ENCODE measurements around the gene CLDN15. TPM values are rescaled to one million over a fixed set of nuclear protein-coding genes. Genes with fewer than 3 reads are reported as not detected.
A peak's percentile ranks its signal among the peaks of the same experiment; 100 is the strongest.

CLDN15 gene
- total RNA-seq, 1 donor from 2014 or later = 1.9 TPM

DNA sequence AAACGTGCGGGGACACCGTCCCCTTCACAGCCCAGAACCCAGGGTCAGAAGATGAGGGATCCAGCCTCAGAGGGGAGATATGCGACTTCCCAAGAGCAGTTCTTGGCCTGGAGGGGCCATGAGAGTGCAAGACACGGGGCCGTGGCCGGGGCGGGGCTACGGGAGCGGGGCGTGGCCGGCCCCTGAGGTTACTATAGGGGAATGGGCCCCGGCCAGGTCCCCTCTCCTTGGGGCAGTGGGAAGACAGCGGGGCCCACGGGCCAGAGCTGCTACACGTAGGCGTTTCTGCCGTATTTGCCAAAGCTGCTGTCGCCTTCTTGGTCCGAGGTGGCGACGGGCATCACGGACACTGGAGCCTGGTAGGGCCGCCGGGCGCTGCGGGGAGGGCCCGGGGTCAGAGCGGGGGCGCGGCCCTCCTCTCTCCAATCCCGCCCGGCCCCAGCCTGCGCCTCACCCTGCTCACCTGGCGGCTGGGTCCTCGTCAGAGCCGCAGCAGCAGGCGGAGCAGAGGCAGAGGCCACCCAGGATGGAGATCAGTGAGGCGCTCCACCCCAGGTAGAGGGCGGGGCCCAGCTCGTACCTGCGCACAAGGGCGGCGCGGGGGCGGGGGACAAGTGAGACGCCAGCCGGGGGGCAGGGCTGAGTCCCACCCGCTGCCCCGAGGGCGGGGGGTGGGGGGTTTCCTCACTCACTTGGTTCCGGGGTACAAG is 5.3 kb downstream of the CLDN15 start:
- peak overlapping the region; percentile 34 for H3K4me3 ChIP-seq (ENCODE audit: low read depth, low read length)
- no peak for DNase-seq (ENCODE audit: low read depth)
- TF ChIP-seq, protein P1, sequence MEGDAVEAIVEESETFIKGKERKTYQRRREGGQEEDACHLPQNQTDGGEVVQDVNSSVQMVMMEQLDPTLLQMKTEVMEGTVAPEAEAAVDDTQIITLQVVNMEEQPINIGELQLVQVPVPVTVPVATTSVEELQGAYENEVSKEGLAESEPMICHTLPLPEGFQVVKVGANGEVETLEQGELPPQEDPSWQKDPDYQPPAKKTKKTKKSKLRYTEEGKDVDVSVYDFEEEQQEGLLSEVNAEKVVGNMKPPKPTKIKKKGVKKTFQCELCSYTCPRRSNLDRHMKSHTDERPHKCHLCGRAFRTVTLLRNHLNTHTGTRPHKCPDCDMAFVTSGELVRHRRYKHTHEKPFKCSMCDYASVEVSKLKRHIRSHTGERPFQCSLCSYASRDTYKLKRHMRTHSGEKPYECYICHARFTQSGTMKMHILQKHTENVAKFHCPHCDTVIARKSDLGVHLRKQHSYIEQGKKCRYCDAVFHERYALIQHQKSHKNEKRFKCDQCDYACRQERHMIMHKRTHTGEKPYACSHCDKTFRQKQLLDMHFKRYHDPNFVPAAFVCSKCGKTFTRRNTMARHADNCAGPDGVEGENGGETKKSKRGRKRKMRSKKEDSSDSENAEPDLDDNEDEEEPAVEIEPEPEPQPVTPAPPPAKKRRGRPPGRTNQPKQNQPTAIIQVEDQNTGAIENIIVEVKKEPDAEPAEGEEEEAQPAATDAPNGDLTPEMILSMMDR (conservative IDR thresholded peaks at IDR 0.05; ENCODE audit: low read depth, low read length) = no peak

DNA sequence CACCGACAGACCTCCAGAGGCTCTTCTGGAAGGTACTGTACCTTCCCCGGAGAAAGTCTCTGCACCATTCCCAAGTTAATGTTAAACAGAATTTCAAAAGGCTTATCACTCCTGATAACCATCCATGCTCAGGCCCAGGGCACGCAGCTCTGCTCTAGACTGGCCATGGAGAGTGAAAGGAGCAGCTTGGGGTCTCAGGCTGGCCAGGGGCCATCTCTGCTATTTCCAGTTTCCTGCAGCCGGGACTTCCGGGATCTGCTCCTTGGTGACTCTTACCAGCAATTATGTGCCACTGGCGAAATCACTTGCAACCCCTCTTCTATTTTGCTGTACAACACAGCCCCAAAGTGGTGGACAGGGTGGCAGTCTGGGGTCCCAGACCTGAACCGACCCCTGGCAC is 6.0 kb downstream of the CLDN15 start:
- TF ChIP-seq, protein P1 (conservative IDR thresholded peaks at IDR 0.05; ENCODE audit: low read depth, low read length) = no peak
- no peak for DNase-seq (ENCODE audit: low read depth)
- H3K4me3 ChIP-seq (ENCODE audit: low read depth, low read length) = peak overlapping the region; percentile 34

DNA sequence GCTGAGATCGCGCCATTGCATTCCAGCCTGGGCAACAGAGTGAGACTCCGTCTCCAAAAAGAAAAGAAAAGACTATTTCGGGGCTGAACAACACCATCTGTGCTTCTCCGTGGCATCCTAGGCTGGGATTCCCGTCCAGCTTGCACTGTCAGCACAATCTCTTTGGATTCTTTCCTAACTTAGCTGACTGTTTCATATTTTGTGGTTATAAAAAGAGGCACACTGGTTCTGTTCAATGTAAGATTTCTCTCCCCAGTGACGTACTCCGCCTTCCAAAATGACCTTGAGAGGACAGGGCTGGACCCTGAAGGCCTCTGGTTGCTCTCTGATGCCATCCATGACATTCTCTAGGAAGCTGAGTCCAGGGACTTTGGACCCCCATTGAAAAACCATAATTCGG is 10.9 kb downstream of the CLDN15 start:
- no peak overlapping the region for H3K4me3 ChIP-seq (ENCODE audit: low read depth, low read length)
- DNase-seq (ENCODE audit: low read depth) = no peak
- TF ChIP-seq, protein P1 (conservative IDR thresholded peaks at IDR 0.05; ENCODE audit: low read depth, low read length) = no peak

DNA sequence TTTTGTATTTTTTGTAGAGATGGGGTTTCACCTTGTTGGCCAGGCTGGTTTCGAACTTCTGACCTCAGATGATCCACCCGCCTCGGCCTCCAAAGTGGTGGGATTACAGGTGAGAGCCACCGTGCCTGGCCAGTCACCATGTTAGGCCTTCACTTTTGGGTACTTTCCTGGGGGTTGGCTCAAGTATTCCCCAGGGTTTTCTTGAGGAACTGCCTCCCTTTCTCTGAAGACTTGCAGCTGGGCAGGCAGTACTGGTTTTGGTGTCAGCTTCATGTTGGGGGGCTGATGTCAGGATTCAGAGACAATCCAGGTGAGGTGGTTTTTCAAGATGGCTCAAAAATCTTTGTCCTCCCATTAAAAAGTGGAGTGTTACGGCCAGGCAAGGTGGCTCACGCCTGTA is 12.0 kb downstream of the CLDN15 start:
- DNase-seq (ENCODE audit: low read depth) = no peak
- H3K4me3 ChIP-seq (ENCODE audit: low read depth, low read length) = no peak overlapping the region
- TF ChIP-seq, protein P1 (conservative IDR thresholded peaks at IDR 0.05; ENCODE audit: low read depth, low read length) = no peak

DNA sequence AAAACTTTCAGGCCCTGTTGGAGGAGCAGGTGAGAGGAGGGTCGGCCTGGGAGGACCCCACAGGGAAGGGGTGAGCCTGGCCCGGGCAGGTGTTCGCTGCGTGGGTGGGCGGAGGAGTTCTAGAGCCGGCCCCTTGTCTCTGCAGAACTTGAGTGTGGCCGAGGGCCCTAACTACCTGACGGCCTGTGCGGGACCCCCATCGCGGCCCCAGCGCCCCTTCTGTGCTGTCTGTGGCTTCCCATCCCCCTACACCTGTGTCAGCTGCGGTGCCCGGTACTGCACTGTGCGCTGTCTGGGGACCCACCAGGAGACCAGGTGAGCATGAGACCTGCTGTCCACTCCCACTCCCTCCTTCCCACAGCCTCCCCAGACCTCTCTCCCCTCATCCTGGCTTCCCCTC is 14.1 kb downstream of the CLDN15 start:
- TF ChIP-seq, protein P1 (conservative IDR thresholded peaks at IDR 0.05; ENCODE audit: low read depth, low read length) = no peak
- DNase-seq (ENCODE audit: low read depth) = no peak
- no peak overlapping the region for H3K4me3 ChIP-seq (ENCODE audit: low read depth, low read length)

DNA sequence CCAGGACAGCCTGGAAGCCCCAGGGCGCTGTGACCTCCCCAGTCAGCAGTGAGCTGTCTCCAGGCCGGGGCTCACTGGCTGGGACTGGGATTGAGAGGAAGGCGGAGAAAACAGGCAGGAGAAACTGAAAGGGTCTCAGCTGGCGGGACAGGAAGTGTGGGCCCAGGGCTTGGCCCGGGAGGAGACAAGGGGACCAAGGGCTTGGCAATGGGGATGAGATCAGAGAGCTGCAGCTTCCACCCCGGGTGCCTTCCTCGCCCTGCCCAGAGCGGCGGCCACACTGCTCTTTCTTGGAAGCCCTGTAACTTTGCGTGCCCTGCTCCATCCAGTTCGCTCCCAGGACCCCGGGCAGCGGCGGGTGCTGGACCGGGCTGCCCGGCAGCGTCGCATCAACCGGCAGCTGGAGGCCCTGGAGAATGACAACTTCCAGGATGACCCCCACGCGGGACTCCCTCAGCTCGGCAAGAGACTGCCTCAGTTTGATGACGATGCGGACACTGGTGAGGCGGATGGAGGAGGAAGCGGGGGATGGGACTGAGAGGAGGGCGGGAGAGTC is 15.2 kb downstream of the CLDN15 start:
- DNase-seq (ENCODE audit: low read depth) = no peak
- TF ChIP-seq, protein P1 (conservative IDR thresholded peaks at IDR 0.05; ENCODE audit: low read depth, low read length) = no peak
- H3K4me3 ChIP-seq (ENCODE audit: low read depth, low read length) = no peak overlapping the region

DNA sequence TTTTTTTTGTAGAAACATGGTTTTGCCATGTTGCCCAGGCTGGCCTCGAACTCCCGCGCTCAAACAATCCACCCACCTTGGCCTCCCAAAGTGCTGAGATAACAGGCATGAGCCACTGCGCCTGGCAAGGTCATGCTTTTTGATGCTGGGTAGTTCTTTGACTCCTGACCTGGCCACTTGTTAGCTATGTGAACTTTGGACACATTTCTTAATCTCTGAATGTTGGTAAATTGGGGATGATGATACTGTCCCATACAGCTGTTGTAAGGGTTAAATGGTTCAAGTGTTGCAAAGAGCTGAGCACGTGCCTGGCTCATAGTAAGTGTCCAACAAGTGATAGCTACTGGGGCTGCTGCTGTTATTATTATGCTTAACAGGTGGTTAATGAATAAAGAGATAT is 17.3 kb downstream of the CLDN15 start:
- H3K4me3 ChIP-seq (ENCODE audit: low read depth, low read length) = no peak overlapping the region
- no peak for DNase-seq (ENCODE audit: low read depth)

More for the DNA sequence above, 17.3 kb downstream of the CLDN15 start:
- TF ChIP-seq, protein P1 (conservative IDR thresholded peaks at IDR 0.05; ENCODE audit: low read depth, low read length) = no peak
